H1 (cell line): ENCODE results near the gene ACTN2. TPM values are rescaled to one million over a fixed set of nuclear protein-coding genes. Genes with fewer than 3 reads are reported as not detected.

Experiments
- CTCF ChIA-PET: fragments of 300-600 bp; sonication (Branson Sonifier 250); formaldehyde crosslinking; loops from one replicate; lab custom pipeline; 2021; ENCODE audit not compliant: partially characterized antibody; lab: Charles Lee
- POLR2A ChIA-PET: fragments of 300-600 bp; sonication (Branson Sonifier 250); formaldehyde crosslinking; loops from one replicate; lab custom pipeline; 2021; ENCODE audit warnings: inconsistent platforms; ENCODE audit not compliant: partially characterized antibody; lab: Charles Lee
- DNase-seq, 2 experiments: peaks; one replicate each; pipeline versions ENCODE4 v3.0.0 to v3.0.0-alpha.2; 2010 to 2022; ENCODE audit warnings: low spot score in 2 of 2, low read depth in 1 of 2, mixed read lengths in 1 of 2
- FAIRE-seq: peaks from 2 replicates; lab custom pipeline; 2011; peaks lifted over from hg19 to GRCh38; lab: Jason Lieb, UNC
- H2AFZ ChIP-seq: 2 replicates; pipeline ENCODE4 v1.8.1; 2012; ENCODE audit warnings: low read length, inconsistent platforms
- H2AK5ac ChIP-seq: 2 replicates; pipeline ENCODE4 v1.6.1; 2013; ENCODE audit warnings: low read depth, low read length
- H2BK120ac ChIP-seq: replicated peaks from 2 replicates; pipeline ENCODE3; 2013; ENCODE audit warnings: low read depth, low read length, inconsistent platforms
- H2BK12ac ChIP-seq: 2 replicates; pipeline ENCODE4 v1.6.1; 2013; ENCODE audit warnings: low read depth, low read length
- H2BK15ac ChIP-seq: 2 replicates; pipeline ENCODE4 v1.6.1; 2013; ENCODE audit warnings: low read length
- H2BK20ac ChIP-seq: 2 replicates; pipeline ENCODE4 v1.6.1; 2013; ENCODE audit warnings: low read length
- H2BK5ac ChIP-seq: 2 replicates; pipeline ENCODE4 v1.6.1; 2013; ENCODE audit warnings: low read depth, low read length
- H3K14ac ChIP-seq: 2 replicates; pipeline ENCODE4 v1.6.1; 2013; ENCODE audit warnings: inconsistent platforms; ENCODE audit not compliant: insufficient read length
- H3K18ac ChIP-seq: 2 replicates; pipeline ENCODE4 v1.6.1; 2013; ENCODE audit warnings: low read length; ENCODE audit errors: extremely low read depth
- H3K23ac ChIP-seq: 2 replicates; pipeline ENCODE4 v1.6.1; 2013; ENCODE audit warnings: inconsistent platforms; ENCODE audit not compliant: insufficient read length
- H3K23me2 ChIP-seq: 2 replicates; pipeline ENCODE4 v1.6.1; 2013; ENCODE audit warnings: low read depth, low read length
- H3K27ac ChIP-seq: 2 replicates; pipeline ENCODE4 v1.6.1; 2011; ENCODE audit warnings: low read depth, low read length, inconsistent platforms
- H3K27me3 ChIP-seq, 4 experiments: replicated peaks in 1 of 4; 1 replicate in 1 of 4; 2 replicates in 3 of 4; pipeline versions ENCODE4 v1.6.1 to v1.8.1; 2011 to 2013; ENCODE audit warnings: low read length in 3 of 4, mild to moderate bottlenecking in 3 of 4, inconsistent platforms in 2 of 4, mixed read lengths in 2 of 4, moderate library complexity in 1 of 4; ENCODE audit not compliant: control insufficient read depth in 3 of 4, insufficient read depth in 3 of 4; ENCODE audit errors: extremely low read depth in 1 of 4
- H3K36me3 ChIP-seq, 4 experiments: 2 replicates each; pipeline versions ENCODE4 v1.6.1 to v1.8.1; 2011 to 2013; ENCODE audit warnings: mild to moderate bottlenecking in 4 of 4, low read length in 3 of 4, moderate library complexity in 2 of 4, control low read depth in 1 of 4, inconsistent platforms in 1 of 4; ENCODE audit not compliant: insufficient read depth in 4 of 4, control insufficient read depth in 2 of 4
- H3K4ac ChIP-seq: replicated peaks from 2 replicates; pipeline ENCODE3; 2013; ENCODE audit warnings: low read length, low read depth, mixed read lengths, inconsistent platforms; ENCODE audit not compliant: insufficient read length
- H3K4me1 ChIP-seq, 4 experiments: replicated peaks in 1 of 4; 1 replicate in 1 of 4; 2 replicates in 3 of 4; pipeline versions ENCODE4 v1.6.1 to v1.8.1; 2011 to 2013; ENCODE audit warnings: low read length in 3 of 4, inconsistent platforms in 2 of 4, mixed read lengths in 1 of 4; ENCODE audit not compliant: insufficient read depth in 4 of 4, control insufficient read depth in 3 of 4
- H3K4me2 ChIP-seq, 2 experiments: 2 replicates each; pipeline versions ENCODE4 v1.6.1 to v1.8.1; 2011 to 2013; ENCODE audit warnings: low read depth in 2 of 2, low read length in 2 of 2, control low read depth in 1 of 2, inconsistent platforms in 1 of 2, mild to moderate bottlenecking in 1 of 2; ENCODE audit not compliant: insufficient read depth in 1 of 2
- H3K4me3 ChIP-seq, 4 experiments: fragments of 200-600, 300-600 bp in 1 of 4; sonication (generic), shearing (Covaris generic), sonication (Bioruptor Twin) in 1 of 4; 2 replicates each; pipeline versions ENCODE4 v1.5.1 to v1.8.1; 2011 to 2016; ENCODE audit warnings: low read length in 4 of 4, low read depth in 3 of 4, control low read depth in 2 of 4, inconsistent platforms in 2 of 4, mild to moderate bottlenecking in 2 of 4, mixed read lengths in 1 of 4, moderate library complexity in 1 of 4; ENCODE audit not compliant: insufficient read depth in 2 of 4; ENCODE audit errors: extremely low read depth in 1 of 4
- H3K56ac ChIP-seq: replicated peaks from 2 replicates; pipeline ENCODE3; 2013; ENCODE audit warnings: low read depth, mild to moderate bottlenecking, mixed read lengths, low read length, inconsistent platforms; ENCODE audit not compliant: insufficient read length
- H3K79me1 ChIP-seq: 2 replicates; pipeline ENCODE4 v1.6.1; 2013; ENCODE audit warnings: low read depth, low read length, control low read depth
- H3K79me2 ChIP-seq, 2 experiments: 2 replicates each; pipeline versions ENCODE4 v1.6.1 to v1.8.1; 2012 to 2013; ENCODE audit warnings: low read length in 2 of 2, mild to moderate bottlenecking in 2 of 2, inconsistent platforms in 1 of 2; ENCODE audit not compliant: insufficient read depth in 2 of 2, control insufficient read depth in 1 of 2
- H3K9ac ChIP-seq, 4 experiments: replicated peaks in 1 of 4; 1 replicate in 1 of 4; 2 replicates in 3 of 4; pipeline versions ENCODE4 v1.6.1 to v1.8.1; 2011 to 2013; ENCODE audit warnings: low read depth in 3 of 4, low read length in 3 of 4, control low read depth in 2 of 4, mild to moderate bottlenecking in 2 of 4, moderate library complexity in 2 of 4, inconsistent platforms in 1 of 4; ENCODE audit errors: extremely low read depth in 1 of 4
- H3K9me3 ChIP-seq, 2 experiments: 2 replicates each; pipeline versions ENCODE4 v1.6.1 to v1.8.1; 2012 to 2013; ENCODE audit warnings: mild to moderate bottlenecking in 2 of 2, moderate library complexity in 2 of 2, control low read depth in 1 of 2, inconsistent platforms in 1 of 2, low read depth in 1 of 2, low read length in 1 of 2, mixed read lengths in 1 of 2; ENCODE audit not compliant: insufficient read depth in 2 of 2
- H4K20me1 ChIP-seq, 2 experiments: replicated peaks in 1 of 2; 2 replicates each; pipeline versions ENCODE3 to v1.8.1; 2011 to 2013; ENCODE audit warnings: inconsistent platforms in 2 of 2, low read length in 2 of 2, mild to moderate bottlenecking in 1 of 2; ENCODE audit not compliant: insufficient read depth in 2 of 2, control insufficient read depth in 1 of 2
- H4K5ac ChIP-seq: 2 replicates; pipeline ENCODE4 v1.6.1; 2013; ENCODE audit warnings: low read length, low read depth, mixed read lengths, inconsistent platforms; ENCODE audit not compliant: insufficient read length
- H4K8ac ChIP-seq: 2 replicates; pipeline ENCODE4 v1.8.0; 2013; ENCODE audit warnings: mild to moderate bottlenecking, moderate library complexity, low read length, inconsistent platforms; ENCODE audit not compliant: insufficient read depth; ENCODE audit errors: extremely low read depth
- H4K91ac ChIP-seq: replicated peaks from 2 replicates; pipeline ENCODE3; 2013; ENCODE audit warnings: low read length, mixed read lengths, inconsistent platforms; ENCODE audit not compliant: insufficient read length
- CREB1 ChIP-seq: IDR thresholded peaks from 2 replicates; pipeline ENCODE4 v1.6.1; 2012; ENCODE audit warnings: inconsistent platforms
- FOSL1 ChIP-seq: IDR thresholded peaks from 2 replicates; pipeline ENCODE4 v1.6.1; 2011; ENCODE audit warnings: mild to moderate bottlenecking, low read depth, low read length, moderate library complexity; ENCODE audit not compliant: insufficient read depth
- whole genome bisulfite sequencing, 2 experiments: shearing (Covaris generic) in 1 of 2; methylation state at CpG; one replicate each; pipeline versions ENCODE4 v1.1.6 to v1.1.7; 2013 to 2015; ENCODE audit warnings: low lambda C conversion rate in 2 of 2, mixed read lengths in 2 of 2, inconsistent platforms in 1 of 2, low coverage in 1 of 2, missing lambda C conversion rate in 1 of 2; ENCODE audit not compliant: insufficient replicate concordance in 2 of 2, insufficient coverage in 1 of 2, insufficient read length in 1 of 2; ENCODE audit errors: extremely low coverage in 1 of 2, missing lambda C conversion rate in 1 of 2; 5-methylcytosine and 5-hydroxymethylcytosine counted together
- polyA plus RNA-seq, 7 experiments: library from polyadenylated mRNA; depleted of rRNA in 3 of 7; stranded (reverse) in 5 of 7; unstranded in 2 of 7; fragments of >200 nt in 5 of 7; fragments of 200-250 nt in 2 of 7; gene quantifications; 1 replicate in 5 of 7; 2 replicates in 1 of 7; 4 replicates in 1 of 7; pipeline versions ENCODE4 v1.2.1 to v1.2.3, GENCODE V29; 2011 to 2013; ENCODE audit warnings: missing spikeins in 2 of 7, mixed read lengths in 2 of 7
- total RNA-seq: library from RNA; stranded (reverse); fragmentation: NEBNext Ultra II Directional; extraction: Animal tissue kit (Norgen Biotek cat#: 25700); gene quantifications from 2 replicates; pipeline ENCODE4 v1.2.1, GENCODE V29; 2021

ACTN2 gene
- total and polyA plus RNA-seq, 2 of the 8 experiments (the other 6 are each of a cell fraction or from before 2014, with no cell fraction given) = 1.9 to 4.1 TPM

DNA sequence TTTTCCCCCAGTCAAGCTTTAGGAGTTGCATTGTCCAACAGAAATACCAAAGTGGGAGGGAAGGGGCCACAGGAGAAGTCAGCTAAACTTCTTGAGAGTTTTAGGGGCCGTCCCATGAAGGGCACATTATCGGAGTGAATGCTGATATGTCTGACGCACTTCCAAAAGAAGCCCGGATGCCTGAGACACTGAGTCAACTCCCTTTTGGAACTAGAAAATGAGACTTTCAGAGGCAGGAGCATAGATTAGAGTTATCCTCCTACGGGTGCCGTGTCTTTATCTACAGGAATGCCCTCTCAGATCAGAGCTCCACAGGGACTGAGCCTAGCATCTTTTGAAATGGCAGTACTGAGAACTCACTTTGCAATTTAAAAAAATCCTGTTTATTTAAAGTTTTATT lies 13.1 kb downstream of the ACTN2 start:
- no peaks in the 10 kb centered on the region for H3K23me2 ChIP-seq
- no peaks in the 10 kb centered on the region for H3K79me1 ChIP-seq
- no peak overlapping the region for H4K91ac ChIP-seq
- no peak overlapping the region for H2BK12ac ChIP-seq
- WGBS, 2 experiments = 91% methylated on average over 6 of the region's 6 CpGs; no CpG with 5 or more reads in 1 of the 2 experiments
- no peak overlapping the region for H3K4ac ChIP-seq
- DNase-seq (no peak), FAIRE-seq (no peak)
- no peak overlapping the region for H2BK120ac ChIP-seq
- no peak overlapping the region for H4K8ac ChIP-seq
- H3K9me3 ChIP-seq = no peaks in the 10 kb centered on the region
- H3K79me2 ChIP-seq = no peaks in the 10 kb centered on the region
- H3K4me1 ChIP-seq = peaks cover 0 to 3% (median 0%) of the 10 kb centered on the region in 4 experiments; a peak in 1 of 7 replicates
- no peak overlapping the region for H3K56ac ChIP-seq
- CTCF ChIA-PET = interaction anchor here (1.0 to 1.6 kb wide), 2 partner anchors 60 to 91 kb away, joined by 3 to 5 read pairs; no protein-coding TSS in a partner anchor
- no peak overlapping the region for H3K18ac ChIP-seq
- no peak overlapping the region for H2BK5ac ChIP-seq
- peak overlapping the region; percentile 52 for H3K23ac ChIP-seq
- H3K27ac ChIP-seq = no peak overlapping the region
- POLR2A ChIA-PET = no interaction called here
- H2BK15ac ChIP-seq = no peak overlapping the region
- H2BK20ac ChIP-seq = no peak overlapping the region
- no peaks in the 10 kb centered on the region for H3K36me3 ChIP-seq
- no peak overlapping the region for H3K14ac ChIP-seq
- no peak overlapping the region for H3K4me3 ChIP-seq
- no peak overlapping the region for H4K5ac ChIP-seq
- no peaks in the 10 kb centered on the region for H3K27me3 ChIP-seq
- no peaks in the 10 kb centered on the region for H4K20me1 ChIP-seq
- no peak overlapping the region for H3K9ac ChIP-seq
- H2AK5ac ChIP-seq = no peak overlapping the region
- H3K4me2 ChIP-seq = no peak overlapping the region; a peak in 1 of 4 replicates
- no peak overlapping the region for H2AFZ ChIP-seq
- TF ChIP-seq FOSL1 (no peak), CREB1 (no peak)
